GM23338 (cell line): ENCODE measurements around the gene TSHZ2. TPM values are rescaled to one million over a fixed set of nuclear protein-coding genes. Genes with fewer than 3 reads are reported as not detected.

Experiments used
- ATAC-seq: fragments of 200-7000 bp; cut with Tn5 transposase; 3 replicates; pipeline ENCODE4 v1.9.1; 2020
- DNase-seq: peaks from one replicate; pipeline ENCODE4 v3.0.0-alpha.2; 2015; ENCODE audit warnings: low spot score
- H2AFZ ChIP-seq: fragments of 200-600 bp; sonication (generic); 2 replicates; pipeline ENCODE4 v1.8.0; 2016; ENCODE audit warnings: antibody characterized with exemption, mild to moderate bottlenecking, moderate library complexity
- H3F3A ChIP-seq: fragments of 200-600 bp; sonication (generic); replicated peaks from 2 replicates; pipeline ENCODE4 v1.8.0; 2017; ENCODE audit warnings: antibody characterized with exemption, mixed run types, low read depth
- H3K27ac ChIP-seq: fragments of 200-600 bp; sonication (generic); 2 replicates; pipeline ENCODE4 v1.6.1; 2016; ENCODE audit warnings: low read depth
- H3K27me3 ChIP-seq: fragments of 200-600 bp; sonication (generic); 2 replicates; pipeline ENCODE4 v1.8.0; 2016; ENCODE audit warnings: mild to moderate bottlenecking, mixed run types, moderate library complexity; ENCODE audit not compliant: insufficient read depth
- H3K36me3 ChIP-seq: fragments of 200-600 bp; sonication (generic); 2 replicates; pipeline ENCODE4 v1.8.0; 2016; ENCODE audit warnings: mild to moderate bottlenecking; ENCODE audit not compliant: insufficient read depth
- H3K4me1 ChIP-seq: fragments of 200-600 bp; sonication (generic); 2 replicates; pipeline ENCODE4 v1.8.0; 2016; ENCODE audit warnings: mild to moderate bottlenecking, moderate library complexity; ENCODE audit not compliant: insufficient read depth
- H3K4me2 ChIP-seq: fragments of 200-600 bp; sonication (generic); 2 replicates; pipeline ENCODE4 v1.7.1; 2017; ENCODE audit warnings: mixed run types
- H3K4me3 ChIP-seq: fragments of 200-600 bp; sonication (generic); 2 replicates; pipeline ENCODE4 v1.6.1; 2016; ENCODE audit warnings: mixed run types
- H3K79me2 ChIP-seq: fragments of 200-600 bp; sonication (generic); replicated peaks from 2 replicates; pipeline ENCODE4 v1.8.0; 2017; ENCODE audit warnings: mild to moderate bottlenecking; ENCODE audit not compliant: insufficient read depth
- H3K9me2 ChIP-seq: fragments of 200-600 bp; sonication (generic); 2 replicates; pipeline ENCODE4 v1.8.0; 2017; ENCODE audit not compliant: insufficient read depth
- H4K20me1 ChIP-seq: fragments of 200-600 bp; sonication (generic); replicated peaks from 2 replicates; pipeline ENCODE4 v1.8.0; 2017; ENCODE audit warnings: mild to moderate bottlenecking; ENCODE audit not compliant: insufficient read depth
- H3K27ac Mint-ChIP-seq: 2 replicates; pipeline ENCODE4 v1.8.0; 2020; ENCODE audit warnings: inconsistent platforms, mild to moderate bottlenecking, moderate library complexity, mixed read lengths
- H3K27me3 Mint-ChIP-seq: 3 replicates; pipeline ENCODE4 v1.8.0; 2022; ENCODE audit warnings: low read depth, mild to moderate bottlenecking, moderate library complexity, mixed read lengths, inconsistent platforms; ENCODE audit not compliant: insufficient read depth, poor library complexity
- H3K36me3 Mint-ChIP-seq: 3 replicates; pipeline ENCODE4 v1.8.0; 2021; ENCODE audit warnings: low read depth, mild to moderate bottlenecking, inconsistent platforms, moderate library complexity, mixed read lengths
- H3K4me1 Mint-ChIP-seq: 3 replicates; pipeline ENCODE4 v1.8.0; 2020; ENCODE audit warnings: mild to moderate bottlenecking, inconsistent platforms, mixed read lengths
- H3K4me3 Mint-ChIP-seq: 3 replicates; pipeline ENCODE4 v1.8.0; 2021; ENCODE audit warnings: moderate library complexity, mild to moderate bottlenecking, inconsistent platforms, mixed read lengths
- H3K9me3 Mint-ChIP-seq: 3 replicates; pipeline ENCODE4 v1.8.0; 2020; ENCODE audit warnings: moderate library complexity, mild to moderate bottlenecking, inconsistent platforms, mixed read lengths
- NANOG ChIP-seq: IDR thresholded peaks from 2 replicates; pipeline ENCODE4 v1.6.1; 2016; ENCODE audit warnings: antibody characterized with exemption, borderline replicate concordance
- POLR2AphosphoS5 ChIP-seq: IDR thresholded peaks from 2 replicates; pipeline ENCODE4 v1.6.1; 2016; ENCODE audit warnings: antibody characterized with exemption, low read depth
- STAT1 ChIP-seq: IDR thresholded peaks from one replicate; pipeline ENCODE4 v1.6.1; 2016; ENCODE audit warnings: antibody characterized with exemption; ENCODE audit not compliant: unreplicated experiment
- ZNF462 ChIP-seq: fragments of 250-450 bp; sonication (Bioruptor Pico); IDR thresholded peaks from 2 replicates; pipeline ENCODE4 v1.5.0; 2020; ENCODE audit warnings: mild to moderate bottlenecking, moderate library complexity
- polyA plus RNA-seq: library from polyadenylated mRNA; unstranded; fragments of >200 nt; fragmentation: Nextera tagmentation; extraction: Ambion mirVana; gene quantifications from 2 replicates; pipeline ENCODE4 v1.2.1, GENCODE V29; 2016
- total RNA-seq: library from RNA; depleted of rRNA; stranded (reverse); fragments of >200 nt; shearing (Covaris generic); gene quantifications from 2 replicates; pipeline ENCODE4 v1.2.3, GENCODE V29; 2014

The TSHZ2 gene
- total and polyA plus RNA-seq, 2 experiments from 2014 or later: 0.49 to 1.3 TPM

- TF ChIP-seq ZNF462 (CRISPR knock-in tag) (no peak), POLR2AphosphoS5 (no peak), STAT1 (no peak)
These were observed 414.0 kb downstream of the TSHZ2 start (continued) for GRCh38 chr20:53385941-53386767.

- DNase-seq: no peak
- Mint-ChIP-seq H3K36me3 (no peaks in the 10 kb centered on the region), H3K27me3 (no peaks in the 10 kb centered on the region), H3K9me3 (no peaks in the 10 kb centered on the region), H3K27ac (no peak overlapping the region), H3K4me1 (peaks cover 14% of the 10 kb centered on the region), H3K4me3 (no peak overlapping the region)
- Histone ChIP-seq H3K4me1 (peaks cover 14% of the 10 kb centered on the region), H3K36me3 (no peaks in the 10 kb centered on the region), H3K4me3 (no peak overlapping the region), H3K9me2 (peaks cover 13% of the 10 kb centered on the region; the same call in 1 of the 2 replicates), H4K20me1 (no peaks in the 10 kb centered on the region), H3K4me2 (no peak overlapping the region), H3K27me3 (no peaks in the 10 kb centered on the region), H2AFZ (no peak overlapping the region), H3F3A (no peaks in the 10 kb centered on the region), H3K27ac (no peak overlapping the region), H3K79me2 (no peaks in the 10 kb centered on the region)
- no peak for ATAC-seq
- TF ChIP-seq NANOG: no peak
These were observed 416.0 kb downstream of the TSHZ2 start for GRCh38 chr20:53387983-53388675.
